ENCODE measurements around the gene KLF7.

KLF7 gene

DNA sequence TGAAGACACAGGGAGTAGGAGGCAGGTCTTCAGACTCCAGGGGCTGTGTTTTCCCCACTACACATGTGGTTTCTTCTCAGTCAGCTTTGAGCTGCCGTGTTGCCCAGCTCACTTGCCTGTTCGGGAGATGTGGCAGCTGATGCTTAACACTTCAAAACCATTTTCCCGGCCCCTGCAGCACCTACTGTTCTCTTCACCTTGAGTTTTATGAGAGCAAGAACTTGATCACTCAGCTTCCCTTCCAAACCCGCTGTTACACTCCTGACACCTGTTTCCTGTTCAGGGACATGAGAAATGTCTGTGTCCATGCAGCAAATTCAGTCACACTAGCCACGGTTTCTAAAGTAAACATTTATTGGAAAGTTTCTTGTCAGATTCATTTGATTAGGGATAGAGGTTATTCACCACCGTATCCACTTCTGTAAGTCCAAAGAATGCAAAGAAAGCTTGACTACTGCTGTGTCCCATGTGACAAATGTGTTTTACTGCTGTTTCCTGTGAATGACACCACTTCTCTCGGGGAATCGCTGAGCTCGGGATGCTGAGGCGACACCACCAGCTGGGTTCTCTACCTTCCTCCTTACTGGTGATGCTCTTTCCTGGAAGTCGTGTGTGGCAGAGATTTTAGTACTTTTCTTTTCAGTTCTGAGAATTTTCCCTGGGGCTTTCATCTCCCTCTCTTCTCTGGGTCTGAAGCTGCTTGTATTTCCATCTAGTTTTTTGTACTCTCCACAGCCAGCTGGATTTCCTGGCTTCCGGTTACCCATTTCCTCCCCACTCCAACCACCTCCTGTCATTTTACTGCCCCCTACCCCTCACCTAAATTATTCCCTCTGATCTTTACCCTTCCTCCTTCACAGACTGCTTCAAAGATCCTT lies 91.7 kb downstream of the KLF7 start:
- POLR2A ChIA-PET, result interaction anchor here (1.0 kb wide), 1 partner anchor 93 kb away, joined by 8 read pairs; the partner anchor contains the start of gene KLF7
- peak; percentile 27 to 85 (median 77) for DNase-seq
- peak overlapping the region in 3 of 7 experiments; percentile 16 to 61 (median 34) for H3K4me3 ChIP-seq (ENCODE audit: control insufficient read depth in 1 of 7, extremely low read depth in 1 of 7, insufficient read depth in 4 of 7, low read depth in 2 of 7, low read length in 6 of 7)
- H3K4me1 ChIP-seq (ENCODE audit: control extremely low read depth in 1 of 4, control insufficient read depth in 4 of 4, insufficient read depth in 4 of 4, low read length in 3 of 4), result peaks cover 14 to 40% (median 21%) of the 10 kb centered on the region in 4 experiments
- peaks cover 0 to 4% (median 2%) of the 10 kb centered on the region in 4 experiments for H3K36me3 ChIP-seq (ENCODE audit: control insufficient read depth in 4 of 4, insufficient read depth in 4 of 4, low read length in 3 of 4)
- H3K27ac ChIP-seq (ENCODE audit: insufficient read depth in 1 of 2, low read depth in 1 of 2, low read length in 2 of 2, poor library complexity in 1 of 2, severe bottlenecking in 2 of 2), result no peak overlapping the region
- no peaks in the 10 kb centered on the region for H3K9me3 ChIP-seq (ENCODE audit: control extremely low read depth in 1 of 5, control insufficient read depth in 4 of 5, insufficient read depth in 2 of 5, low read depth in 1 of 5, low read length in 4 of 5)
- CTCF ChIA-PET, result interaction anchor here (0.8 to 2.8 kb wide), 11 partner anchors 8 to 418 kb away, joined by 3 to 10 read pairs (median 4); no protein-coding TSS in a partner anchor
- no peaks in the 10 kb centered on the region for H3K27me3 ChIP-seq (replicated peaks in 2 of 5; ENCODE audit: control insufficient read depth in 4 of 5, insufficient read depth in 5 of 5, low read length in 4 of 5)
- WGBS (ENCODE audit: insufficient coverage), result under 1% methylated on average over 9 of the region's 12 CpGs

GRCh38 chr2:207073412-207073800 lies 92.3 kb downstream of the KLF7 start:
- H3K4me1 ChIP-seq (ENCODE audit: control extremely low read depth in 1 of 4, control insufficient read depth in 4 of 4, insufficient read depth in 4 of 4, low read length in 3 of 4), result peaks cover 14 to 40% (median 21%) of the 10 kb centered on the region in 4 experiments

GRCh38 chr2:207072571-207072970 lies 93.2 kb downstream of the KLF7 start:
- H3K27ac ChIP-seq (ENCODE audit: insufficient read depth in 1 of 2, low read depth in 1 of 2, low read length in 2 of 2, poor library complexity in 1 of 2, severe bottlenecking in 2 of 2), result no peak overlapping the region
- no CpG with 5 or more reads among the region's 1 CpG for WGBS (ENCODE audit: insufficient coverage)
- H3K4me3 ChIP-seq (ENCODE audit: control insufficient read depth in 1 of 7, extremely low read depth in 1 of 7, insufficient read depth in 4 of 7, low read depth in 2 of 7, low read length in 6 of 7), result no peak overlapping the region
- ChIA-PET POLR2A (no interaction called here), CTCF (interaction anchor here (1.3 to 2.3 kb wide), 5 partner anchors 10 to 400 kb away, joined by 4 to 10 read pairs (median 4); no protein-coding TSS in a partner anchor)
- no peaks in the 10 kb centered on the region for H3K9me3 ChIP-seq (ENCODE audit: control extremely low read depth in 1 of 5, control insufficient read depth in 4 of 5, insufficient read depth in 2 of 5, low read depth in 1 of 5, low read length in 4 of 5)
- no peaks in the 10 kb centered on the region for H3K27me3 ChIP-seq (replicated peaks in 2 of 5; ENCODE audit: control insufficient read depth in 4 of 5, insufficient read depth in 5 of 5, low read length in 4 of 5)
- peaks cover 0 to 2% (median 0%) of the 10 kb centered on the region in 4 experiments for H3K36me3 ChIP-seq (ENCODE audit: control insufficient read depth in 4 of 4, insufficient read depth in 4 of 4, low read length in 3 of 4)
- H3K4me1 ChIP-seq (ENCODE audit: control extremely low read depth in 1 of 4, control insufficient read depth in 4 of 4, insufficient read depth in 4 of 4, low read length in 3 of 4), result peaks cover 15 to 44% (median 21%) of the 10 kb centered on the region in 4 experiments
- peak in 2 of 3 donors; percentile 41 to 61 for DNase-seq

More at GRCh38 chr2:207073412-207073800, 92.3 kb downstream of the KLF7 start:
- POLR2A ChIA-PET, result no interaction called here
- no peak for DNase-seq
- Histone ChIP-seq H3K4me3 (ENCODE audit: control insufficient read depth in 1 of 7, extremely low read depth in 1 of 7, insufficient read depth in 4 of 7, low read depth in 2 of 7, low read length in 6 of 7) (peak overlapping the region in 2 of 7 experiments; percentile 16 to 34), H3K27me3 (replicated peaks in 2 of 5; ENCODE audit: control insufficient read depth in 4 of 5, insufficient read depth in 5 of 5, low read length in 4 of 5) (no peaks in the 10 kb centered on the region), H3K9me3 (ENCODE audit: control extremely low read depth in 1 of 5, control insufficient read depth in 4 of 5, insufficient read depth in 2 of 5, low read depth in 1 of 5, low read length in 4 of 5) (no peaks in the 10 kb centered on the region), H3K36me3 (ENCODE audit: control insufficient read depth in 4 of 4, insufficient read depth in 4 of 4, low read length in 3 of 4) (peaks cover 0 to 4% (median 1%) of the 10 kb centered on the region in 4 experiments), H3K27ac (ENCODE audit: insufficient read depth in 1 of 2, low read depth in 1 of 2, low read length in 2 of 2, poor library complexity in 1 of 2, severe bottlenecking in 2 of 2) (no peak overlapping the region)
- CTCF ChIA-PET, result interaction anchor here (0.8 to 2.8 kb wide), 9 partner anchors 9 to 418 kb away, joined by 3 to 10 read pairs (median 4); no protein-coding TSS in a partner anchor

DNA sequence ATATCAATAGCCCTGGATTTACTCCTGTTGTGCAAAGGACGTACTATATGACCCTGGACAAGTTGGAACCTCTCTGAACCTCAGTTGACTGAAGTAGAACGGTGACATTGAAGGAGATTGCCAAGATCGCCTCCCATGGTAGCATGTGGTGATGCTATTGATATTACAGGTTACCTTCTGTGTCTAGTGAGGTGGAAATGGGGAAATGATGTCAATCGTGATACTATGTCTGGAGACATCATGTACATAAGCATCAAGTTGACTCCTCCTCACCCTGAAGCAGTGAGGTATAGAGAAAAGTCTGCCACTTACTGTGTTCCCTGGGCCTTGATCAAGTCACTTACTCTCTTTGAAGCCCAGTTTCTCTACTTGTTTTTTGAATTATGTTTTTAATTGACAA lies 93.9 kb downstream of the KLF7 start:
- Histone ChIP-seq H3K27ac (ENCODE audit: insufficient read depth in 1 of 2, low read depth in 1 of 2, low read length in 2 of 2, poor library complexity in 1 of 2, severe bottlenecking in 2 of 2) (no peak overlapping the region), H3K27me3 (replicated peaks in 2 of 5; ENCODE audit: control insufficient read depth in 4 of 5, insufficient read depth in 5 of 5, low read length in 4 of 5) (no peaks in the 10 kb centered on the region), H3K9me3 (ENCODE audit: control extremely low read depth in 1 of 5, control insufficient read depth in 4 of 5, insufficient read depth in 2 of 5, low read depth in 1 of 5, low read length in 4 of 5) (no peaks in the 10 kb centered on the region), H3K4me1 (ENCODE audit: control extremely low read depth in 1 of 4, control insufficient read depth in 4 of 4, insufficient read depth in 4 of 4, low read length in 3 of 4) (peaks cover 16 to 51% (median 28%) of the 10 kb centered on the region in 4 experiments), H3K4me3 (ENCODE audit: control insufficient read depth in 1 of 7, extremely low read depth in 1 of 7, insufficient read depth in 4 of 7, low read depth in 2 of 7, low read length in 6 of 7) (no peak overlapping the region), H3K36me3 (ENCODE audit: control insufficient read depth in 4 of 4, insufficient read depth in 4 of 4, low read length in 3 of 4) (no peaks in the 10 kb centered on the region)
- ChIA-PET POLR2A (no interaction called here), CTCF (interaction anchor here (1.3 to 1.6 kb wide), 2 partner anchors 9 to 25 kb away, joined by 3 to 4 read pairs; no protein-coding TSS in a partner anchor)
- DNase-seq, result no peak
- WGBS (ENCODE audit: insufficient coverage), result 97% methylated on average over 4 of the region's 4 CpGs

DNA sequence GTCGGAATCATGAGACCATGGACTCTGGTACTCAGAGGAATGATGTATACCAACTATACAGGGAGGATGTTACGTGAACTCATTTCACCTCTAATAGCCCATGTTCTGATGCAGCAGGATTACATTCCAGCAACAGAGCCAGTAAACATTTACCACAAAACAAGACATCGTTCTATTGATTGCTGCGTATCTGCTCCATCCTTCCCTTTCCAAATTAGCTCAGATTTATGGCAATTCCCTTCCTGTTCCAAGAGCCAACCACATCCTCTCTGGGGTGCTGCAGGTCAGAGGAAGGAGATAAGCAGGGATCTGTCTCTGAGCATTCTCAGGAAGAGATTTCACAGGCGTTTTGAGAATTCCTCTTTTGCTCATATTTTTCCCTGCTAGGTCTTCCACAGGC lies 98.3 kb downstream of the KLF7 start:
- Histone ChIP-seq H3K9me3 (ENCODE audit: control extremely low read depth in 1 of 5, control insufficient read depth in 4 of 5, insufficient read depth in 2 of 5, low read depth in 1 of 5, low read length in 4 of 5) (no peaks in the 10 kb centered on the region), H3K4me1 (ENCODE audit: control extremely low read depth in 1 of 4, control insufficient read depth in 4 of 4, insufficient read depth in 4 of 4, low read length in 3 of 4) (peaks cover 3 to 26% (median 13%) of the 10 kb centered on the region in 4 experiments), H3K27ac (ENCODE audit: insufficient read depth in 1 of 2, low read depth in 1 of 2, low read length in 2 of 2, poor library complexity in 1 of 2, severe bottlenecking in 2 of 2) (no peak overlapping the region), H3K4me3 (ENCODE audit: control insufficient read depth in 1 of 7, extremely low read depth in 1 of 7, insufficient read depth in 4 of 7, low read depth in 2 of 7, low read length in 6 of 7) (no peak overlapping the region), H3K27me3 (replicated peaks in 2 of 5; ENCODE audit: control insufficient read depth in 4 of 5, insufficient read depth in 5 of 5, low read length in 4 of 5) (no peaks in the 10 kb centered on the region), H3K36me3 (ENCODE audit: control insufficient read depth in 4 of 4, insufficient read depth in 4 of 4, low read length in 3 of 4) (no peaks in the 10 kb centered on the region)
- ChIA-PET POLR2A (no interaction called here), CTCF (interaction anchor here (0.9 kb wide), 1 partner anchor 406 kb away, joined by 3 read pairs; no protein-coding TSS in a partner anchor)
- 33% methylated on average over 3 of the region's 5 CpGs for WGBS (ENCODE audit: insufficient coverage)
- DNase-seq, result no peak

- no peak for DNase-seq
- WGBS (ENCODE audit: insufficient coverage), result 7% methylated on average over 2 of the region's 3 CpGs
- no peaks in the 10 kb centered on the region for H3K36me3 ChIP-seq (ENCODE audit: control insufficient read depth in 4 of 4, insufficient read depth in 4 of 4, low read length in 3 of 4)
- H3K4me1 ChIP-seq (ENCODE audit: control extremely low read depth in 1 of 4, control insufficient read depth in 4 of 4, insufficient read depth in 4 of 4, low read length in 3 of 4), result peaks cover 0 to 20% (median 11%) of the 10 kb centered on the region in 4 experiments
- no peaks in the 10 kb centered on the region for H3K27me3 ChIP-seq (replicated peaks in 2 of 5; ENCODE audit: control insufficient read depth in 4 of 5, insufficient read depth in 5 of 5, low read length in 4 of 5)
- H3K9me3 ChIP-seq (ENCODE audit: control extremely low read depth in 1 of 5, control insufficient read depth in 4 of 5, insufficient read depth in 2 of 5, low read depth in 1 of 5, low read length in 4 of 5), result no peaks in the 10 kb centered on the region
- CTCF ChIA-PET, result interaction anchor here (0.9 to 1.6 kb wide), 2 partner anchors 10 to 406 kb away, joined by 3 to 4 read pairs; no protein-coding TSS in a partner anchor
- H3K27ac ChIP-seq (ENCODE audit: insufficient read depth in 1 of 2, low read depth in 1 of 2, low read length in 2 of 2, poor library complexity in 1 of 2, severe bottlenecking in 2 of 2), result no peak overlapping the region
- H3K4me3 ChIP-seq (ENCODE audit: control insufficient read depth in 1 of 7, extremely low read depth in 1 of 7, insufficient read depth in 4 of 7, low read depth in 2 of 7, low read length in 6 of 7), result no peak overlapping the region
- POLR2A ChIA-PET, result no interaction called here
These were observed 98.8 kb downstream of the KLF7 start for GRCh38 chr2:207066791-207067460.

All from common myeloid progenitor, CD34-positive (primary cell).